Astrocyte (in vitro differentiated cells and primary cell): Measurements from ENCODE around the gene PLCH1. TPM values are rescaled to one million over a fixed set of nuclear protein-coding genes. Genes with fewer than 3 reads are reported as not detected.

Experiments used
- DNase-seq: peaks from one replicate; pipeline ENCODE4 v3.0.0-alpha.2; 2010; ENCODE audit warnings: low read depth
- FAIRE-seq: peaks from 2 replicates; lab custom pipeline; 2011; peaks lifted over from hg19 to GRCh38; lab: Jason Lieb, UNC
- H2AFZ ChIP-seq: 2 replicates; pipeline ENCODE4 v1.6.0; 2012; ENCODE audit warnings: low read depth, low read length, inconsistent platforms
- H3K27ac ChIP-seq: 2 replicates; pipeline ENCODE4 v1.5.1; 2011; ENCODE audit warnings: low read depth, low read length, inconsistent platforms
- H3K27me3 ChIP-seq: 2 replicates; pipeline ENCODE4 v1.6.0; 2011; ENCODE audit warnings: low read length, inconsistent platforms; ENCODE audit not compliant: insufficient read depth
- H3K36me3 ChIP-seq: 2 replicates; pipeline ENCODE4 v1.5.1; 2011; ENCODE audit warnings: low read length, inconsistent platforms; ENCODE audit not compliant: insufficient read depth
- H3K4me1 ChIP-seq: 2 replicates; pipeline ENCODE4 v1.5.1; 2011; ENCODE audit warnings: low read length, inconsistent platforms; ENCODE audit not compliant: insufficient read depth
- H3K4me2 ChIP-seq: 2 replicates; pipeline ENCODE4 v1.6.0; 2012; ENCODE audit warnings: low read length, inconsistent platforms
- H3K4me3 ChIP-seq: 2 replicates; pipeline ENCODE4 v1.5.1; 2011; ENCODE audit warnings: low read depth, mild to moderate bottlenecking, low read length, inconsistent platforms; ENCODE audit not compliant: insufficient read depth
- H3K79me2 ChIP-seq: 2 replicates; pipeline ENCODE4 v1.6.0; 2012; ENCODE audit warnings: mild to moderate bottlenecking, low read length, inconsistent platforms; ENCODE audit not compliant: insufficient read depth
- H3K9ac ChIP-seq: 2 replicates; pipeline ENCODE4 v1.6.0; 2012; ENCODE audit warnings: mild to moderate bottlenecking, low read length, inconsistent platforms
- H3K9me3 ChIP-seq: 2 replicates; pipeline ENCODE4 v1.5.1; 2012; ENCODE audit warnings: low read depth, mild to moderate bottlenecking, low read length, inconsistent platforms; ENCODE audit not compliant: insufficient read depth
- H4K20me1 ChIP-seq: 2 replicates; pipeline ENCODE4 v1.6.0; 2012; ENCODE audit warnings: low read length, inconsistent platforms; ENCODE audit not compliant: insufficient read depth
- H3K27ac Mint-ChIP-seq: one replicate; pipeline ENCODE4 v1.8.0; 2021; ENCODE audit warnings: mild to moderate bottlenecking, mixed read lengths; ENCODE audit not compliant: unreplicated experiment
- H3K27me3 Mint-ChIP-seq: one replicate; pipeline ENCODE4 v1.8.0; 2021; ENCODE audit warnings: low read depth, mixed read lengths; ENCODE audit not compliant: unreplicated experiment
- H3K36me3 Mint-ChIP-seq: one replicate; pipeline ENCODE4 v1.8.0; 2021; ENCODE audit warnings: low read depth, mixed read lengths; ENCODE audit not compliant: unreplicated experiment
- H3K4me1 Mint-ChIP-seq: one replicate; pipeline ENCODE4 v1.8.0; 2021; ENCODE audit warnings: low read depth, mixed read lengths; ENCODE audit not compliant: unreplicated experiment
- H3K4me3 Mint-ChIP-seq: one replicate; pipeline ENCODE4 v1.8.0; 2021; ENCODE audit warnings: mild to moderate bottlenecking, moderate library complexity, mixed read lengths; ENCODE audit not compliant: unreplicated experiment
- H3K9me3 Mint-ChIP-seq: one replicate; pipeline ENCODE4 v1.8.0; 2021; ENCODE audit warnings: mild to moderate bottlenecking, mixed read lengths; ENCODE audit not compliant: unreplicated experiment
- CTCF ChIP-seq: IDR thresholded peaks from 2 replicates; pipeline ENCODE4 v1.5.1; 2011; ENCODE audit warnings: low read depth, mild to moderate bottlenecking, inconsistent platforms, low read length, moderate library complexity; ENCODE audit not compliant: insufficient read depth
- EZH2 ChIP-seq: IDR thresholded peaks from 2 replicates; pipeline ENCODE4 v1.6.1; 2012; ENCODE audit warnings: mild to moderate bottlenecking, low read length, inconsistent platforms; ENCODE audit not compliant: insufficient read depth
- total RNA-seq: library from RNA; stranded (reverse); gene quantifications from 2 replicates; pipeline ENCODE4 v1.2.1, GENCODE V29; 2021

The PLCH1 gene
- total RNA-seq, 1 donor from 2014 or later: 1.2 TPM

DNA sequence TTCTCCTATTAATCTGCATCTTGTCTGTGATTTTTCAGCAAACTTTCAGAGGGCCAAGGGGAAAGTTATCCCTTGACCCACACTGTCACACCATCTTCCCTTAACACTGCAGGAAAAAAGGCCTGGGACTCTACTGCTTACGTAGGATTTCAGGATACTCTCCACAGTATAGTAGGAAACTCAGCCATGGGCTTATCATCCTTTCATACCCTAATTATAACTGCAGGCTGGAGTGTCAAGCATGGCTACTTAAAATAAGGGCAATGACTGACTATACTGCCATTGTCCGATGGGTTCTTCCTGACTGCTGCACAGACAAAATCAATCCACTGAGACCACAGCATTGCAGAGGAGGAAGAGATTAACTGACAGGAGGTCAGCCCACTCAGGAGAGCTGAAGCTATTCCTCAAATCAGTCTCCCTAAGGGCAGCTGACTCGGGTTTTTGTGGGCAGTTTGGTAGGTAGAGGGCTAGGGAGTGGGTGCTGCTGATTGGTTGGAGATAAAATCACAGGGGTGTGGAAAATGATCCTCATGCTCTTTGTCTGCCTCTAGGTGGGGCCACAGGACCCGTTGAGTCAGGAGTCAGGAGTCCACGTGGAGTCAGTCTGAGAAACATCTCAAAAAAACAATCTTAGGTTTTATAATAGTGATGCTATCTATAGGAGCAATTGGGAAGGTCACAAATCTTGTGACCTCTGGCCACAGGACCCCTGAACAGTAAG lies 333.2 kb downstream of the PLCH1 start:
- no peak overlapping the region for H3K27ac Mint-ChIP-seq
- H3K79me2 ChIP-seq: no peaks in the 10 kb centered on the region
- no peaks in the 10 kb centered on the region for H3K9me3 ChIP-seq
- H3K9ac ChIP-seq: no peak overlapping the region
- H3K4me3 Mint-ChIP-seq: no peak overlapping the region
- TF ChIP-seq EZH2 (no peak), CTCF (no peak)
- H3K27me3 ChIP-seq: no peaks in the 10 kb centered on the region
- H4K20me1 ChIP-seq: no peaks in the 10 kb centered on the region
- H3K36me3 ChIP-seq: no peaks in the 10 kb centered on the region
- H2AFZ ChIP-seq: no peak overlapping the region
- H3K4me1 Mint-ChIP-seq: peaks cover 7% of the 10 kb centered on the region
- no peak overlapping the region for H3K4me2 ChIP-seq
- no peaks in the 10 kb centered on the region for H3K27me3 Mint-ChIP-seq
- H3K27ac ChIP-seq: no peak overlapping the region
- FAIRE-seq: no peak
- H3K4me1 ChIP-seq: peaks cover 5% of the 10 kb centered on the region
- H3K36me3 Mint-ChIP-seq: no peaks in the 10 kb centered on the region
- peaks cover 3% of the 10 kb centered on the region for H3K9me3 Mint-ChIP-seq
- H3K4me3 ChIP-seq: no peak overlapping the region
- no peak for DNase-seq

DNA sequence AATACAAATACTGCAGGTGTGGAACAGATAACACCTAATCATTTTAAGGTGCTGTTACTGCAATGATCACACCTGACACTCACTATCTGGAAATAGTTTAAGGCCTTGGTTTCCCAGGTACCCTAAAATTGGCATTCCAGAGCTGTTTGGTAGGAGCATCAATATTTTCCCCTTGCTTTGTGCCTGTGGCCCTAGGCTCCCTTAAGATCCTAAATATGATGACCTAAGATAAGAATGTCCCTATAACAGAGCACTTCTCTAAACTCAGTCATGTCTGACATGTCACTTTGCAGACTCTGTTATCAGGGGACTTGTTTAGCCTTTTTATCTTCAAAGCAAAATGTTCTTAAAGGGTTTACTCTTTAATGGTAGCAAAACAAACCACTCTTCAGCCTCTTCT lies 335.5 kb downstream of the PLCH1 start:
- Histone ChIP-seq H3K9me3 (no peaks in the 10 kb centered on the region), H3K9ac (no peak overlapping the region), H3K36me3 (no peaks in the 10 kb centered on the region), H2AFZ (no peak overlapping the region), H3K79me2 (no peaks in the 10 kb centered on the region), H3K4me3 (no peak overlapping the region), H3K27me3 (no peaks in the 10 kb centered on the region), H3K4me2 (no peak overlapping the region), H4K20me1 (no peaks in the 10 kb centered on the region), H3K27ac (no peak overlapping the region), H3K4me1 (no peaks in the 10 kb centered on the region)
- no peak for FAIRE-seq
- Mint-ChIP-seq H3K4me1 (no peaks in the 10 kb centered on the region), H3K36me3 (no peaks in the 10 kb centered on the region), H3K9me3 (peaks cover 3% of the 10 kb centered on the region), H3K27me3 (no peaks in the 10 kb centered on the region), H3K4me3 (no peak overlapping the region), H3K27ac (no peak overlapping the region)
- DNase-seq: no peak
- TF ChIP-seq EZH2 (no peak), CTCF (no peak)

GRCh38 chr3:155407971-155408370 lies 336.9 kb downstream of the PLCH1 start:
- Mint-ChIP-seq H3K27ac (no peak overlapping the region), H3K4me3 (no peak overlapping the region), H3K4me1 (no peaks in the 10 kb centered on the region), H3K9me3 (peaks cover 3% of the 10 kb centered on the region), H3K36me3 (no peaks in the 10 kb centered on the region), H3K27me3 (no peaks in the 10 kb centered on the region)
- TF ChIP-seq CTCF (no peak), EZH2 (no peak)
- no peak for DNase-seq
- Histone ChIP-seq H2AFZ (no peak overlapping the region), H3K4me3 (no peak overlapping the region), H3K4me2 (no peak overlapping the region), H3K36me3 (no peaks in the 10 kb centered on the region), H4K20me1 (no peaks in the 10 kb centered on the region), H3K9ac (no peak overlapping the region), H3K27me3 (no peaks in the 10 kb centered on the region), H3K4me1 (no peaks in the 10 kb centered on the region), H3K79me2 (no peaks in the 10 kb centered on the region), H3K27ac (no peak overlapping the region), H3K9me3 (no peaks in the 10 kb centered on the region)
- FAIRE-seq: no peak
